Cerebellar nuclear complex (tissue), 1 donor: ENCODE results near the gene FOXD2.

Experiments
- DNase-seq, 2 experiments: peaks; one replicate each; lab custom pipeline; 2025; lab: John Stamatoyannopoulos, UW

Gene FOXD2

DNA sequence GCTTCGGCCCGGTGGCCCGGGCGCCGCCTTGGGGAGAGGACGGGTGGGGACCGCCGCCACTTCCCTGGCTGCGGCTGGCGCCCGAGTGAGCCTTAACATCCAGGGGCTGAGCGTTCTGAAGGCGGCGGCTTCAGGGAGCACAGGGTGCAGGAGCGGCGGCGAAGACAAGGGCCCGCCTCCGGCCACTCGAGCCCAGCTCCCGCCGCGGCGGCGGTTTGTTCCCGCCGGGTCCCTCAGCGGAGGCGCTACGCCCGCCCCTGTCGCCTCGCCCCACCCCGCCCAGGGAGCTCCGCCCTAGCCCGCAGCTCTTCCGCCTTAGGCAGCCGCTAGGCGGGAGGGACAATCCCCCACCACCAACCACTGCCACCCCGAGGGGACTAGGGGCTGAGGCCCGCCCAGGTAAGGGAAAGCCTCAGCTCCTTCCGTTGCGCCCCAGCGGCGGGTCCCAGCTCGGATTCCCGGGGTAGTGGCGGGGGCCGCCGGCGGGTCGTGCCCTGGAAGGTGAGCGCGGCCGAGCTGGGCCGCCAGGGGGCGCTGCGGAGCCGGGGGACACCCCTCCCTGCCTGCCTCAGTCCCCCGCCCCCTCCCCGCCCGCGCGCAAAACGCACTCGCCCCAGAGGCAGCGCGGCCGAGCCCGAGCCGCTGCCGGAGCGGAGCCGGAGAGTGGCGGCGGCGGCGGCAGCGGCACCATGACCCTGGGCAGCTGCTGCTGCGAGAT is at the start of gene FOXD2:
Gene FOXD2 (plus strand): TSS at position 598 of the 718 bp plus-strand sequence. CDS start 92 bp downstream, at position 690.
- no peak for DNase-seq

DNA sequence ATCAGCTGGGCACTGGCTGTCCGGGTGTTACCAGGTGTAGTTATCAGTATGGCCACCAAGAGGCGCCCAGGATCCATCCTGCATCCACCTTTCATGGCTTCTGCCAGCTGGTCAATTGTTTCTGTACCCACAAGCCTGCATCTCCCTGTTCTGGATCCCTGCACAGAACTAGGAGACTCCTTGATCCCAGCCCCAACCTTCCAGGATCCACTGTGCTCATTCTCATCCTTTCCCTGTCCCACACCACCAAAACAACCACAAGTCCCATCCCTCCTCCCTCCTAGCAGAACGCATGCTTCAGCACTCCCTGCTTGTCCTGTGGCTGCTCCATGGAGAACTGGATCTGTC is 49.0 kb upstream of the FOXD2 start:
- DNase-seq: no peak

DNA sequence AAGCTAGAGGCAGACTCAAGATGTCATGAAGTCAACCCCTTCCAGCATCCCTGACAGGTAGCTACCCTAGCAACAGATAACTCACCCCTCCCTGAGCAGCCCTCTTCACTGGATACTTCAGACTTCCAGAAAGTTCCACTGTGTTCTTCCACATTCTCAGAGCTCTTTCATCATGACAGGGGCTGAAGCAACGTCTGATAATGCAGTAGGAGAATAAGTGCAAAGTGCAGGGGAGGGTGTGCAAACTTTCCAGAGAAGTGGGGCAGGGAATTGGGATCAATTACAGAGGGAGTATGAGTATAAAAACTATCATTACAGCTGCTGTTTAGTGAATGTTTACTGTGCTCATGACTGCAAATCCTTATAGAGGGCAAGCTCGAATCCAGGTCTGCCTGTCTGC is 48.1 kb upstream of the FOXD2 start:
- DNase-seq: no peak

DNA sequence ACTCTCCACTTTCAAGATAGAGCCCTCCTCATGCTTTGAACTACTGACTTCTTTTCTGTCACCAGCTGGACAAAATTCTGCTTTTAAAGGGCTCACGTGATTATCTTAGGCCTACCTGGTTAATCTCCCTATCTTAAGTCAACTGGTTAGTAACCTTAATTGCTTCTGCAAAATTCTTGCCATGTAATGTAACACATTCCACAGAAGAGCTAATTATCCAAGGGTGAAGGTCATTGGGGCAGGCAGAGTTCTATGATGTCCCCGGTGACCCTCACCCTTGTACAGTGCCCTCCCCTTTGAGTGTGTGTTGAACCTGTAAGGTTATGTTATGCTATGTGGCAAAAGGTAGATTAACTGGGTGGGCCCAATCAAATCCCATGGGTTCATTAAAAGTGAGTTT is 47.0 kb upstream of the FOXD2 start:
- DNase-seq: no peak

DNA sequence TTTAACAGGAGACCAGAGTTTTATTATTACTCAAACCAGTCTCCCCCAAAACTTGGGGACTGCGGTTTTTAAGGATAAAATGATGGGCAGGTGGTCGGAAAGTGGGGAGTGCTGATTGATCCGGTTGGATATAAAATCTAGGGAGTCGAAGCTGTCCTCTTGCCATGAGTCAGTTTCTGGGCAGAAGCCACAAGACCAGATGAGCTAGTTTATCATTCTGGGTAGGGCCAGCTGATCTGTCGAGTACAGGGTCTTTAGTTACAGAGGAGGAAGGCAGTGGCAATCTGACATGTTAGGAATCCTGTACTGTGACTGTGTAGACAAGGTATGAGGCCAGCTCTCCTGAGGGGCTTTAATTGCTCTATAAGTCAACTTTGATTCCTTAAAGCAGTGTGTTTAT is 44.7 kb upstream of the FOXD2 start:
- no peak for DNase-seq

DNA sequence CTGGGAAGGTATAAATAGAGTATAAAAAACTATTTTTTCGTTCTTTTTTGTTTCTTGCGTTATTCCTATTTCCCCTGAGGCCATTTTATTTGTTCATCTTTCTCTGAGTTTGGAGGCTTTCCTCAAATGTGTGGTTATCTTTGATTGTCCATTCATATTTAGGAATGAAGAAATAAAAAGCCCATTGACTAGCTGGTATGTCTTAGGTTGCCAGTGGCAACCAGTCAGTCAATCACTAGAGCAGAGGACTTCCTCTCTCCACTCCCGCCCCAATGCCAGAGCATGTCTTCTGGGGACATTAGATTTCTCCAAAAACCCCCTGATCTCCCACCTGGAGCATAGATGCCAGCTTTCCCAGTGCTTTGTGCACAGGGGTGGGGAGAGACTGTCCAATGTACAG is 42.4 kb upstream of the FOXD2 start:
- no peak for DNase-seq

DNA sequence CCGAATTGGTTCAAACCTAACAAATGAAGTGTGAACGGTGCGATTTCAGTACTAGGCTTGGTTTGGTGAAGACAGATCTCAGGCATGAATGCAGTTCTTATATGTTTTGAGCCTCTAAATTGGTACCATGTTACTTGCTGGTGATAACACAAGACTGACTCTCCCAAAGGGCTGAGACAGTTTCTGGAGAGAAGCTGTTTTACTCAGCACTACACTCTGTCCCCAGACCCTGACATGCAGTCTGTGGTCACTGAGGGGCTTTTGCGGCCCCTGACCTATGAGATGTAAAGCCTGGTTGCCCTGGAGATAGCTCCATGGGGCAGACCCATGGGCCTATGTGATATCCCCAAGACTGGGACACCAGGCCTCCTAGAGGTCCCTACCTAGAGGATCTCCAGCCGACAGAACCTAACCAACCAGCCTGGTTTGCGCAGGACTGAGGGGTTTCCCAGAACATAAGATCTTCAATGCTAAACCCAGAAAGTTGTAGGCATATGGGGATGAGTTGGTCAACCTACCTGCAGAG is 41.1 kb upstream of the FOXD2 start:
- no peak for DNase-seq

DNA sequence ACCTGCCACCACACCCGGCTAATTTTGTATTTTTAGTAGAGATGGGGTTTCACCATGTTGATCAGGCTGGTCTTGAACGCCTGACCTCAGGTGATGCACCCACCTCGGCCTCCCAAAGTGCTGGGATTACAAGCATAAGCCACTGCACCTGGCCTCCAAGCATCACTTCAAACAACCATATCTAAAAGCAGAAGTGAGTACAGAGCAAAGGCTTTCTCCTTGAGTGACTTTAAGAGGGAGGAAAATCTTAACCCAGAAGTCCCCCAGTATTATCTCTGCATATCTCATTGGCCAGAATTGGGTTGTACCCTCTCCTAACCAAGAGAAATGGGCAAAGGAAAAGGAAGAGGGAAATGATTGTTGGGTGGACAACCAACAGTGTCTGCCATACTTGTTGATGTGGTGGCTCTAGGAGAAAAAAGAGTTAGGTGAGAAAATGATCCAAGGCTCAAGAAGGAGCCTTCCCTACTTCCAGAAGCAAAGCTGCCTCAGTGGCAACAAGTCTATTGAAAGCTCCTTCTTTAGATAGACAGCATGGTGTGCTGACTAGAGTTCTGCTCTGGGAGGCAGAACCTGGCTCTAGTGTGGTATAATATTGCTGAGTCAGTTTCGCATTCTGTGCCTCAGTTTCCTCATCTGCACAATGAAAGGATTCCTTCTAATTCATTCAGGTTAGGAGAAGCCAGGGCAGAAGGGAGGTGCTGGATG is 38.6 kb upstream of the FOXD2 start:
- no peak for DNase-seq

DNA sequence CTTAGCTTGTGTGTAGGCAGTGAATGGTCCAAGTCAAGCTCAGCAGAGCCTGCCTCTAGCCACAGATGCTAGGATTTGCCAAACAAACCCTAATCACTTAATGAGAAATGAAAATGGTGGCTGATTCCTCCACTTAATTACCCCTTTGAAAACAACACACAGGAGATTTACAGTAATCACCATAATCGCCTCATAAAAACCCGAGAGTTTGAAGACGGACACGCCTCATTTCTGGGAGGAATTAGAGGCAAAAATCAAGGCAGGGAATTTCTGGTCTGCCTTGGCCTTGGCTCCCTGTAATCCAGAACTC is 38.0 kb upstream of the FOXD2 start:
- no peak for DNase-seq

DNA sequence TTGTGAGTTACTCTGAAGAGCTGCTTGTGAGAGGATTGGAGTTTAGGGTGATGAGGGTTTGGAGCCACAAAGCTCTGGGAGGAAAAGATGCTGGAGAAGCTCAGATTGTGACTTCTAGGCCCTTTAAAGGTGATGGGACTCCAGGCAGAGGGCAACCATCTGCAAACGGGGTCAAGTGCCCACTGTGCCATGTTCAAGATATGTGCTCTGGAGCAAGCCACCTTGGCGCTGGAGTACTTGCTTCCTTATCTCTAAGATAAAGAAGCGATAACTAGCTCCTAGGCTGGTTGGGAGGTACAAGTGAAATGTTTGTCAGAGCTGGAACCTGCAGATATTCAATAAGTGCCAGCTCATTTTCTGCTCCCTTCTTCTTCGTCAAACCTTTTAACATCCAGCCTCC is 36.1 kb upstream of the FOXD2 start:
- no peak for DNase-seq

DNA sequence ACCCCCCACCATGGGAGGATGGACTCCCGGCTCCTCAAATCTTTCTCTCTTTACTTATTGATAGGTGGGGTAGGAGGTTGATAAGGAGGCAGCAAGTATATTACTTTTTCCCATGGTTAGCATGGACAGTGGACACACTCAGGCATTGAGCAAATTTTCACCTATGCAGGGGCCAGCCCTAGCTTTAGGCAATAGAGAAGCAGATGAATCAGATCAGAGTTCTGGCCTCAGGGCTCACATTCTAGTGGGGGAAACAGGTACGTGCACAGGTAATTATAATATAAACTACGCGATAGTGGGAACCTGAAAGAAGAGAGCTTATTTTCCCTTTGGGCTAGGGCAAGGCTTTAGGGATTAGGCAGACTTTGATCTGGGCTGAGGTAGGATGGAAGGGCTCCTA is 35.3 kb upstream of the FOXD2 start:
- no peak for DNase-seq

DNA sequence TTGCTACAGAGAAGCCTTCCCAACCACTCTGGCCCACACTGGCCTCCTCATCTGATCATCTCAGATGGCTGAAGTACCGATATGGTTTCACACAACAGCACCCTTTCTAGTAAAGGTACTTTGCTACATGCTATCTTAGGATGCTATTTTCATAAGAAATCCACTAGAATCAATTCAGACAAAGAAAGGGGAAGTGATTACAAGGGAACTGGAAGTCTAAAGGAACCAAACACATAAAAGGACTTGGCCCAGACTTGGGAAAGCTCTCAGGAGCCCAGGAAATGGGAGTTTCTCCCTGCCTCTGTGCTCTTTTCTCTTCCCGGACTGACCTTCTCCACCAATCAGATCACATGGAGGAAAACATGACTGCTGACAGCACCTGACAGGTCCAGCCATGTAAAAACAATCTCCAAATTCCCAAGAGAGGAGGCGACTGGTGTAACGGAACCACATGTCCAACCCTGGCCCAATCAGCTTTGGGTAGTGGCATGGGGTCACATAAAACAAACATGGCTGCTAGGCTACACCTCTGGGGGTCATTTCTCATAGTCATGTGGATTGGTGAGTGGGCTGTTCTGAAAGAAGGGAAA is 34.4 kb upstream of the FOXD2 start:
- DNase-seq: no peak

DNA sequence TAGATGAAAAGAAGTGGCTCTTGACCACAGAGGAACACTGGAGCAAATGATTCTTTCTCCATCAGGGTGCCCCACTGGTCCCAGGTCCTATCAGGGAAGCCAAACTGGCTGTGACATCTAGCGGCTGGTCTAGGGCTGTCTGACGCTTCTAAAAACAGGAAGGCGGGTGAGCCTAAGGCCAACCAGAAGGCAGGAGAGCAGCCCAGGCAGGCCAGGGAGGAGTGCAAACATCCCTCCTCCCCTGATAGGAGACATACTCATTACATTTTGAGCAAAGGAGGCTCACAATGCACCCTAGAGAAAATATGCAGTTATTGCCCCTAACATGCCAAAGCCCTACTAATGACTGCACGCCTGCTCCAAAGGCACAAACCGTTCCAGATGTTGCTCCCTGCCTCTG is 32.1 kb upstream of the FOXD2 start:
- no peak for DNase-seq

DNA sequence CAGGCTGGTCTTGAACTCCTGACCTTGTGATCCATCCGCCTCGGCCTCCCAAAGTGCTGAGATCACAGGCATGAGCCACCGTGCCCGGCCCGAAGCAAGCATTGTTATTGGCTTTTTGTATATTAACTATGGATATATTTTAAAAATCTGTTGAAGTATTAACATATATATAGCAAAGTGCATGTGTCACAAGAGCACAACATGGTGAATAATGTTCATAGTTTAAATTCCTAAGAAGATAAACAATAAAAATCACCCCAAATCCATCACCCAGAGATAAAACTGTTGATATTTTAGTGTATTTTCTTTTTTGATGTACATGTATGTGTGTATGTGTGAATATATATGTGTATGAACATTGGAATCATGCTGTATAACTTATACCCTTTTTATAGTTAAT is 30.9 kb upstream of the FOXD2 start:
- DNase-seq: no peak

DNA sequence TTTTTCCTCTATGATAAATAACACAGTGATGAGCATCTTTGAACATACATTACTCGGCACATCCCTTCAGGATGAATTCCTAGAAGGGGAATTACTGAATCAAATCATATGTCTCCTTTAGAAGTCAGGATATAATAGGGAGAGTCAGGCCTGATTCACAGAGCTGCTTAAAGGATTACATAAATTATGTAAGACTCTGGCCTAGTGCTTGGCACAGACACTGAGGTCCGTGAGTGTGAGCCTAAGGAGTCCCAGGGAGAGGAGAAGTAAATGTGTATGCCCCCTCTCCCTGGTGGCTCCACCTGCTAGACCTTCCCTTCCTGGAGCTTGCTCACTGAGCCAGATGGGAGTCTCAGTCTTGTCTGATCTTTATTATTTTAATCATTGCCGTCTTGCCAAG is 30.4 kb upstream of the FOXD2 start:
- no peak for DNase-seq

DNA sequence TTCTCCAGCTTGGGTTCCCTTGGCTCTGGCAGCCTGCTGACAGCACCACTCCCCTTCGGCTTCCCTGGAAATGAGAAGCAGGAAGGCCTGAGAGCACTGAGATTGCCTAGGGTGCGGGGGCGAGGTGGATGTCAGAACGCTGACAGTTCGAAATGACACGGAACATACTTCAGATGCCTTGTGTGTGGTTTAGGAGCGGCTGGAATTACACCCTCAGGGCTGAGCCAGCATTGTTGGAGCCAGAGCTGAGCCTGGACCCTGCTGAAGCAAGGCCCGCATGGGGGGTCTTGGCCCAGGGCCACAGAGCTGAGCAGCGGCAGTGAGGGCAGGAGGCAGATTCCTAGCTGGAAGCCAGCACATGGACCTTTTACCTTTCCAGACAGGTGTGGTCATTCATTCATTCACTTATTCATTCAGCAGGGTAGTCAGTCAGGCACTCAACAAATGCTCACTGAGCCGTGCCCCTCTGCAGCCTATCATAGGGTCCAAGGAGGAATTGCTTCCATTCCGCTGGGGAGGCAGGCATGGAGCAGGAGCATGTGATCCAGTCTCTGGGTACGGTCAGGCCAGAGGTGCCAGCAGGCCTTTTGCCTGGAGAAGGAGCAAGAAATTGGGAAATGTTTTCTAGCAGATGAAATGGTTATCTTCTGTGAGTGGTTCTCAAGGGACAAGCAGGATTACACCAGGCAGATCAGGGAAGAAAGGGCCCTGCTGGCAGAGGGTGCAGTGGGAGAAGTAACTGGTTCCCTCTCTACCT is 28.4 kb upstream of the FOXD2 start:
- no peak for DNase-seq

DNA sequence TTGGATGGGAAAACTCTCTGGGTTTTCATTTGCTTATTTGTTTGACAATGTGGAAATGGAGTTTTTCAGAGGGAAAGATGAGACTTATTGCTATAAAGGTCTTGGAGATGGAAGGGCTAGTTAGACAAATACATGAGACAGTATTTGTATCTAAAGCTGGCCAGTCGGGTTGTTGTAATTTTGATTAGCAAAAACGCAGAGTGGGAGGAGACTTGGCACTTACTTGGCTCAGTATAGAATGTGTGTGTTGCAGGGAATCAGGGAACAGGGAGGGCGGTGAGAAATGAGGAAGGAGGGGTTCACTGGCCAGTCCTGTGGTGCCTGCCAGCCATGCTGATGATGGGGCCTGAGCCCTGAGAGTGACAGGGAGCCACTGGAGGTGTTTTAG is 27.8 kb upstream of the FOXD2 start:
- no peak for DNase-seq

DNA sequence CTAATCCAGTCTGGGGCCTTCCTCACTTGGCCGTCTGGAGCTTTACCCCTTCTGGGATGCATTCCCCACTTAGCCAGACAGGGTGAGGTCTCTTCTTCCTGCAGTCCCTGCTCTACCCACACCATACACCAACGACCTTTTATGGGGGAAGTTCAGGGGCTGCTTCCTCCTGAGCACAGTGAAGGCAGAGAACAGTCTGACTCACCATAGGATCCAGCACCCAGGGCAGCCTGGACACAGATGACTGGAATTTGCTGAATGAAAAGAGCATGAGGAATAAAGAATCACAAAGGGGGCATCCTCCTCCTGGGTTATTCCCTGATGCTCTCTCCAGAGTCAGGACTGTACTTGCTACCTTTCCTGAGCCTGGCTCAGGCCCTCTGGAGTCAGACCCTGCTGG is 26.4 kb upstream of the FOXD2 start:
- DNase-seq: no peak

DNA sequence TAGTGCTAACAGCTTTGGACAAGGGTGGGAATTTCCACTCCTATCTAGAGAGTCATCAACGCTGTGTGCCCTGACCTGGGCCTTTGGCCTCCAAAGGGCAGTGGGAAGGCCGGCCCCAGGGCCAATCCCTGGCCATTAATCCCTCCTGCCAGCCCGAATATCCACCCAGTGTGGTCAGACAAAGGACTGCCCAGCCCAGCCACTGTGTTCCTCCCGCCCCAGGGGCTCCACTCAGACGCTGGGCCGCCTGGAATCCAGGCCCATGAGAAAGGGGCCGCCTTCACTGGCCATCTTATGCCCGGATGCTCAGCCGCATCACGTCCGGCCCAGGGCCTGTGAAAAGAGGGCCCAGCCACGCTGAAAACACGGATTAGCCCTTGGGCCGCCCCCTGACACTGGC is 25.4 kb upstream of the FOXD2 start:
- no peak for DNase-seq

DNA sequence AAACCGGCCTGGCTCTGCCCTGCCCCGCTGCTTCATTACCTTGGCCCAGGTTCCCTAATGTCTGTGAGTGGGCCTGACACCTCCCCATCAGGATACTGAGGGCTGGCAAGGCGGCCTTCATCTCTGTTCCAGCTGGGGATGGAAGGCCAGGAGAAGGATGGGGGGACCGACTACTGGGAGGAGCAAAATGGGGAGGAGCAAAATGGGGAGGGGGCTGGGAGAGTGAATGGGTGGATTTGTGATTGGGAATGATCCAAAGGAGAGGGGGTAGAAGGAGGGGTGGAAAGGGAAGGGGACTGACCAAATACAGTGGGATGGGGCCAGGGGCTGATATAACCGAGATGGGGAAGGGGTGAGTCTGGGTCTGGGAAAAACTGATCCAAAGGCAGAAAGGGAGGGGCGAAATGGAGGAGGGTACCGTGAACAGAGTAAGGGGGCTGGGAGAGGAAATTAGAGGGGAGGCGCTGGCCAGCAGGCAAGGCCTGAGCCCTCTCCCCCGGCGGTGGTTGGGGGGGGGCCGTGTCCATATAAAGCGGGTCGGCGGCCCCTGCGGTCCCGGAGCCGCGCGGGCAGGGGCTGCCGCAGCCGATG is 22.0 kb upstream of the FOXD2 start, which contains the start of gene FOXE3:
Gene FOXE3 (plus strand): TSS at position 558 of the 591 bp plus-strand sequence. CDS start 31 bp downstream, at position 589.
- no peak for DNase-seq

DNA sequence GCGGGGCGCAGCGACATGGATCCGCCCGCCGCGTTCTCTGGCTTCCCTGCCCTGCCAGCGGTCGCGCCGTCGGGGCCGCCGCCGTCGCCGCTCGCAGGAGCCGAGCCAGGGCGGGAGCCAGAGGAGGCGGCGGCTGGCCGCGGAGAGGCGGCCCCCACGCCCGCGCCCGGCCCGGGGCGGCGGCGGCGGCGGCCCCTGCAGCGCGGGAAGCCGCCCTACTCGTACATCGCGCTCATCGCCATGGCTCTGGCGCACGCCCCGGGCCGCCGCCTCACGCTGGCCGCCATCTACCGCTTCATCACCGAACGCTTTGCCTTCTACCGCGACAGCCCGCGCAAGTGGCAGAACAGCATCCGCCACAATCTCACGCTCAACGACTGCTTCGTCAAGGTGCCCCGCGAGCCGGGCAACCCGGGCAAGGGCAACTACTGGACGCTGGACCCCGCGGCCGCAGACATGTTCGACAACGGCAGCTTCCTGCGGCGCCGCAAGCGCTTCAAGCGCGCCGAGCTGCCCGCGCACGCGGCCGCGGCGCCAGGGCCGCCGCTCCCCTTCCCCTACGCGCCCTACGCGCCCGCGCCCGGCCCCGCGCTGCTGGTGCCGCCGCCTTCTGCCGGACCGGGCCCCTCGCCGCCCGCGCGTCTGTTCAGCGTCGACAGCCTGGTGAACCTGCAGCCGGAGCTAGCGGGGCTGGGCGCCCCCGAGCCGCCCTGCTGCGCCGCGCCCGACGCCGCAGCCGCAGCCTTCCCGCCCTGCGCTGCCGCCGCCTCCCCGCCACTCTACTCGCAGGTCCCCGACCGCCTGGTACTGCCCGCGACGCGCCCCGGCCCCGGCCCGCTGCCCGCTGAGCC is 21.3 kb upstream of the FOXD2 start:
- DNase-seq: no peak
